ENCODE data around the gene DNAJC15. TPM values are rescaled to one million over a fixed set of nuclear protein-coding genes. Genes with fewer than 3 reads are reported as not detected.
A peak's percentile ranks its signal among the peaks of the same experiment; 100 is the strongest.

DNAJC15 gene
- total RNA-seq, 4 donors from 2014 or later = 9.3 to 21.6 (median 12.7) TPM

- Histone ChIP-seq H3K27me3 (no peaks in the 10 kb centered on the region), H3K9me3 (no peaks in the 10 kb centered on the region), H3K27ac (no peak overlapping the region), H3K4me3 (no peak overlapping the region), H3K36me3 (peaks cover 0 to 15% of the 10 kb centered on the region in 2 donors), H3K4me1 (peaks cover 0 to 18% (median 0%) of the 10 kb centered on the region in 3 donors)
- WGBS, 2 donors (ENCODE audit: low coverage in 1 of 2) = 94 to 100% methylated on average over 3 of the region's 3 CpGs
- TF ChIP-seq POLR2AphosphoS5 (IDR thresholded peaks at IDR 0.05) (no peak), CTCF (IDR thresholded peaks at IDR 0.05) (no peak), EP300 (IDR thresholded peaks at IDR 0.05) (no peak), POLR2A (IDR thresholded peaks at IDR 0.05) (no peak)
- no peak for ATAC-seq
These were observed 56.8 kb downstream of the DNAJC15 start for GRCh38 chr13:43080199-43080598.

- H3K9me3 ChIP-seq = no peaks in the 10 kb centered on the region
- TF ChIP-seq CTCF (IDR thresholded peaks at IDR 0.05) (no peak), POLR2AphosphoS5 (IDR thresholded peaks at IDR 0.05) (no peak), POLR2A (IDR thresholded peaks at IDR 0.05) (no peak), EP300 (IDR thresholded peaks at IDR 0.05) (no peak)
- H3K4me1 ChIP-seq = peaks cover 0 to 14% (median 0%) of the 10 kb centered on the region in 3 donors
- no peak overlapping the region for H3K27ac ChIP-seq
- H3K4me3 ChIP-seq = no peak overlapping the region
- 80 to 94% methylated on average over 2 of the region's 2 CpGs for WGBS, 2 donors (ENCODE audit: low coverage in 1 of 2)
- peaks cover 0 to 15% of the 10 kb centered on the region in 2 donors for H3K36me3 ChIP-seq
- no peak for ATAC-seq
- no peaks in the 10 kb centered on the region for H3K27me3 ChIP-seq
These were observed 58.5 kb downstream of the DNAJC15 start for GRCh38 chr13:43081866-43082265.

- no peak overlapping the region for H3K27ac ChIP-seq
- H3K4me1 ChIP-seq = peaks cover 0 to 17% (median 0%) of the 10 kb centered on the region in 3 donors
- no peaks in the 10 kb centered on the region for H3K27me3 ChIP-seq
- H3K36me3 ChIP-seq = peaks cover 0 to 15% of the 10 kb centered on the region in 2 donors
- H3K9me3 ChIP-seq = no peaks in the 10 kb centered on the region
- no peak overlapping the region for H3K4me3 ChIP-seq
- ATAC-seq = no peak
- TF ChIP-seq CTCF (IDR thresholded peaks at IDR 0.05) (no peak), POLR2AphosphoS5 (IDR thresholded peaks at IDR 0.05) (no peak), POLR2A (IDR thresholded peaks at IDR 0.05) (no peak), EP300 (IDR thresholded peaks at IDR 0.05) (no peak)
These were observed 60.4 kb downstream of the DNAJC15 start for GRCh38 chr13:43083750-43084149.

GRCh38 chr13:43085545-43085944, 62.2 kb downstream of the DNAJC15 start:
- Histone ChIP-seq H3K27me3 (no peaks in the 10 kb centered on the region), H3K9me3 (peaks cover 0 to 5% (median 0%) of the 10 kb centered on the region in 3 donors), H3K4me1 (peaks cover 0 to 17% (median 0%) of the 10 kb centered on the region in 3 donors), H3K4me3 (no peak overlapping the region), H3K36me3 (peaks cover 0 to 18% of the 10 kb centered on the region in 2 donors), H3K27ac (no peak overlapping the region)
- WGBS, 2 donors (ENCODE audit: low coverage in 1 of 2) = 67 to 79% methylated on average over 1 of the region's 1 CpG
- no peak for ATAC-seq
- no peak for TF ChIP-seq POLR2A (IDR thresholded peaks at IDR 0.05)
- peak; percentile 67 to 75 (median 70) for TF ChIP-seq CTCF (IDR thresholded peaks at IDR 0.05)

- no peaks in the 10 kb centered on the region for H3K27me3 ChIP-seq
- peaks cover 0 to 18% of the 10 kb centered on the region in 2 donors for H3K36me3 ChIP-seq
- no peak overlapping the region for H3K4me3 ChIP-seq
- H3K4me1 ChIP-seq = peaks cover 0 to 17% (median 0%) of the 10 kb centered on the region in 3 donors
- TF ChIP-seq EP300 (IDR thresholded peaks at IDR 0.05) = no peak
- TF ChIP-seq POLR2AphosphoS5 (IDR thresholded peaks at IDR 0.05) = no peak
- TF ChIP-seq POLR2A (IDR thresholded peaks at IDR 0.05) = no peak
- no peak for ATAC-seq
- no peak overlapping the region for H3K27ac ChIP-seq
- peaks cover 0 to 5% (median 0%) of the 10 kb centered on the region in 3 donors for H3K9me3 ChIP-seq
These were observed 62.8 kb downstream of the DNAJC15 start for GRCh38 chr13:43086181-43086580.
